H1 (cell line): Measurements from ENCODE around the gene DYNC2H1. TPM values are rescaled to one million over a fixed set of nuclear protein-coding genes. Genes with fewer than 3 reads are reported as not detected.

Source experiments
- CTCF ChIA-PET: fragments of 300-600 bp; sonication (Branson Sonifier 250); formaldehyde crosslinking; loops from one replicate; lab custom pipeline; 2021; ENCODE audit not compliant: partially characterized antibody; lab: Charles Lee
- POLR2A ChIA-PET: fragments of 300-600 bp; sonication (Branson Sonifier 250); formaldehyde crosslinking; loops from one replicate; lab custom pipeline; 2021; ENCODE audit warnings: inconsistent platforms; ENCODE audit not compliant: partially characterized antibody; lab: Charles Lee
- DNase-seq, 2 experiments: peaks; one replicate each; pipeline versions ENCODE4 v3.0.0 to v3.0.0-alpha.2; 2010 to 2022; ENCODE audit warnings: low spot score in 2 of 2, low read depth in 1 of 2, mixed read lengths in 1 of 2
- FAIRE-seq: peaks from 2 replicates; lab custom pipeline; 2011; peaks lifted over from hg19 to GRCh38; lab: Jason Lieb, UNC
- H2AFZ ChIP-seq: 2 replicates; pipeline ENCODE4 v1.8.1; 2012; ENCODE audit warnings: low read length, inconsistent platforms
- H2AK5ac ChIP-seq: 2 replicates; pipeline ENCODE4 v1.6.1; 2013; ENCODE audit warnings: low read depth, low read length
- H2BK120ac ChIP-seq: replicated peaks from 2 replicates; pipeline ENCODE3; 2013; ENCODE audit warnings: low read depth, low read length, inconsistent platforms
- H2BK12ac ChIP-seq: 2 replicates; pipeline ENCODE4 v1.6.1; 2013; ENCODE audit warnings: low read depth, low read length
- H2BK15ac ChIP-seq: 2 replicates; pipeline ENCODE4 v1.6.1; 2013; ENCODE audit warnings: low read length
- H2BK20ac ChIP-seq: 2 replicates; pipeline ENCODE4 v1.6.1; 2013; ENCODE audit warnings: low read length
- H2BK5ac ChIP-seq: 2 replicates; pipeline ENCODE4 v1.6.1; 2013; ENCODE audit warnings: low read depth, low read length
- H3K14ac ChIP-seq: 2 replicates; pipeline ENCODE4 v1.6.1; 2013; ENCODE audit warnings: inconsistent platforms; ENCODE audit not compliant: insufficient read length
- H3K18ac ChIP-seq: 2 replicates; pipeline ENCODE4 v1.6.1; 2013; ENCODE audit warnings: low read length; ENCODE audit errors: extremely low read depth
- H3K23ac ChIP-seq: 2 replicates; pipeline ENCODE4 v1.6.1; 2013; ENCODE audit warnings: inconsistent platforms; ENCODE audit not compliant: insufficient read length
- H3K23me2 ChIP-seq: 2 replicates; pipeline ENCODE4 v1.6.1; 2013; ENCODE audit warnings: low read depth, low read length
- H3K27ac ChIP-seq: 2 replicates; pipeline ENCODE4 v1.6.1; 2011; ENCODE audit warnings: low read depth, low read length, inconsistent platforms
- H3K27me3 ChIP-seq, 4 experiments: replicated peaks in 1 of 4; 1 replicate in 1 of 4; 2 replicates in 3 of 4; pipeline versions ENCODE4 v1.6.1 to v1.8.1; 2011 to 2013; ENCODE audit warnings: low read length in 3 of 4, mild to moderate bottlenecking in 3 of 4, inconsistent platforms in 2 of 4, mixed read lengths in 2 of 4, moderate library complexity in 1 of 4; ENCODE audit not compliant: control insufficient read depth in 3 of 4, insufficient read depth in 3 of 4; ENCODE audit errors: extremely low read depth in 1 of 4
- H3K36me3 ChIP-seq, 4 experiments: 2 replicates each; pipeline versions ENCODE4 v1.6.1 to v1.8.1; 2011 to 2013; ENCODE audit warnings: mild to moderate bottlenecking in 4 of 4, low read length in 3 of 4, moderate library complexity in 2 of 4, control low read depth in 1 of 4, inconsistent platforms in 1 of 4; ENCODE audit not compliant: insufficient read depth in 4 of 4, control insufficient read depth in 2 of 4
- H3K4ac ChIP-seq: replicated peaks from 2 replicates; pipeline ENCODE3; 2013; ENCODE audit warnings: low read length, low read depth, mixed read lengths, inconsistent platforms; ENCODE audit not compliant: insufficient read length
- H3K4me1 ChIP-seq, 4 experiments: replicated peaks in 1 of 4; 1 replicate in 1 of 4; 2 replicates in 3 of 4; pipeline versions ENCODE4 v1.6.1 to v1.8.1; 2011 to 2013; ENCODE audit warnings: low read length in 3 of 4, inconsistent platforms in 2 of 4, mixed read lengths in 1 of 4; ENCODE audit not compliant: insufficient read depth in 4 of 4, control insufficient read depth in 3 of 4
- H3K4me2 ChIP-seq, 2 experiments: 2 replicates each; pipeline versions ENCODE4 v1.6.1 to v1.8.1; 2011 to 2013; ENCODE audit warnings: low read depth in 2 of 2, low read length in 2 of 2, control low read depth in 1 of 2, inconsistent platforms in 1 of 2, mild to moderate bottlenecking in 1 of 2; ENCODE audit not compliant: insufficient read depth in 1 of 2
- H3K4me3 ChIP-seq, 4 experiments: fragments of 200-600, 300-600 bp in 1 of 4; sonication (generic), shearing (Covaris generic), sonication (Bioruptor Twin) in 1 of 4; 2 replicates each; pipeline versions ENCODE4 v1.5.1 to v1.8.1; 2011 to 2016; ENCODE audit warnings: low read length in 4 of 4, low read depth in 3 of 4, control low read depth in 2 of 4, inconsistent platforms in 2 of 4, mild to moderate bottlenecking in 2 of 4, mixed read lengths in 1 of 4, moderate library complexity in 1 of 4; ENCODE audit not compliant: insufficient read depth in 2 of 4; ENCODE audit errors: extremely low read depth in 1 of 4
- H3K56ac ChIP-seq: replicated peaks from 2 replicates; pipeline ENCODE3; 2013; ENCODE audit warnings: low read depth, mild to moderate bottlenecking, mixed read lengths, low read length, inconsistent platforms; ENCODE audit not compliant: insufficient read length
- H3K79me1 ChIP-seq: 2 replicates; pipeline ENCODE4 v1.6.1; 2013; ENCODE audit warnings: low read depth, low read length, control low read depth
- H3K79me2 ChIP-seq, 2 experiments: 2 replicates each; pipeline versions ENCODE4 v1.6.1 to v1.8.1; 2012 to 2013; ENCODE audit warnings: low read length in 2 of 2, mild to moderate bottlenecking in 2 of 2, inconsistent platforms in 1 of 2; ENCODE audit not compliant: insufficient read depth in 2 of 2, control insufficient read depth in 1 of 2
- H3K9ac ChIP-seq, 4 experiments: replicated peaks in 1 of 4; 1 replicate in 1 of 4; 2 replicates in 3 of 4; pipeline versions ENCODE4 v1.6.1 to v1.8.1; 2011 to 2013; ENCODE audit warnings: low read depth in 3 of 4, low read length in 3 of 4, control low read depth in 2 of 4, mild to moderate bottlenecking in 2 of 4, moderate library complexity in 2 of 4, inconsistent platforms in 1 of 4; ENCODE audit errors: extremely low read depth in 1 of 4
- H3K9me3 ChIP-seq, 2 experiments: 2 replicates each; pipeline versions ENCODE4 v1.6.1 to v1.8.1; 2012 to 2013; ENCODE audit warnings: mild to moderate bottlenecking in 2 of 2, moderate library complexity in 2 of 2, control low read depth in 1 of 2, inconsistent platforms in 1 of 2, low read depth in 1 of 2, low read length in 1 of 2, mixed read lengths in 1 of 2; ENCODE audit not compliant: insufficient read depth in 2 of 2
- H4K20me1 ChIP-seq, 2 experiments: replicated peaks in 1 of 2; 2 replicates each; pipeline versions ENCODE3 to v1.8.1; 2011 to 2013; ENCODE audit warnings: inconsistent platforms in 2 of 2, low read length in 2 of 2, mild to moderate bottlenecking in 1 of 2; ENCODE audit not compliant: insufficient read depth in 2 of 2, control insufficient read depth in 1 of 2
- H4K5ac ChIP-seq: 2 replicates; pipeline ENCODE4 v1.6.1; 2013; ENCODE audit warnings: low read length, low read depth, mixed read lengths, inconsistent platforms; ENCODE audit not compliant: insufficient read length
- H4K8ac ChIP-seq: 2 replicates; pipeline ENCODE4 v1.8.0; 2013; ENCODE audit warnings: mild to moderate bottlenecking, moderate library complexity, low read length, inconsistent platforms; ENCODE audit not compliant: insufficient read depth; ENCODE audit errors: extremely low read depth
- H4K91ac ChIP-seq: replicated peaks from 2 replicates; pipeline ENCODE3; 2013; ENCODE audit warnings: low read length, mixed read lengths, inconsistent platforms; ENCODE audit not compliant: insufficient read length
- ATF2 ChIP-seq: IDR thresholded peaks from 2 replicates; pipeline ENCODE4 v1.6.1; 2012; ENCODE audit warnings: low read length, inconsistent platforms
- WGBS, 2 experiments: shearing (Covaris generic) in 1 of 2; methylation state at CpG; one replicate each; pipeline versions ENCODE4 v1.1.6 to v1.1.7; 2013 to 2015; ENCODE audit warnings: low lambda C conversion rate in 2 of 2, mixed read lengths in 2 of 2, inconsistent platforms in 1 of 2, low coverage in 1 of 2, missing lambda C conversion rate in 1 of 2; ENCODE audit not compliant: insufficient replicate concordance in 2 of 2, insufficient coverage in 1 of 2, insufficient read length in 1 of 2; ENCODE audit errors: extremely low coverage in 1 of 2, missing lambda C conversion rate in 1 of 2; 5-methylcytosine and 5-hydroxymethylcytosine counted together
- polyA plus RNA-seq, 7 experiments: library from polyadenylated mRNA; depleted of rRNA in 3 of 7; stranded (reverse) in 5 of 7; unstranded in 2 of 7; fragments of >200 nt in 5 of 7; fragments of 200-250 nt in 2 of 7; gene quantifications; 1 replicate in 5 of 7; 2 replicates in 1 of 7; 4 replicates in 1 of 7; pipeline versions ENCODE4 v1.2.1 to v1.2.3, GENCODE V29; 2011 to 2013; ENCODE audit warnings: missing spikeins in 2 of 7, mixed read lengths in 2 of 7
- total RNA-seq: library from RNA; stranded (reverse); fragmentation: NEBNext Ultra II Directional; extraction: Animal tissue kit (Norgen Biotek cat#: 25700); gene quantifications from 2 replicates; pipeline ENCODE4 v1.2.1, GENCODE V29; 2021

The DYNC2H1 gene
- total and polyA plus RNA-seq, 2 of the 8 experiments (the other 6 are each of a cell fraction or from before 2014, with no cell fraction given) = 6.2 to 12.0 TPM

- Histone ChIP-seq H3K56ac (no peak overlapping the region), H3K36me3 (no peaks in the 10 kb centered on the region), H4K5ac (no peak overlapping the region), H3K18ac (no peak overlapping the region), H3K4me2 (no peak overlapping the region), H4K91ac (no peak overlapping the region), H2AK5ac (no peak overlapping the region), H3K79me2 (no peaks in the 10 kb centered on the region), H2BK120ac (no peak overlapping the region), H3K9me3 (no peaks in the 10 kb centered on the region), H3K23ac (no peak overlapping the region), H2BK15ac (no peak overlapping the region), H4K8ac (no peak overlapping the region), H2AFZ (no peak overlapping the region), H2BK12ac (no peak overlapping the region), H3K27ac (no peak overlapping the region), H3K23me2 (no peaks in the 10 kb centered on the region), H3K9ac (no peak overlapping the region), H3K14ac (no peak overlapping the region), H2BK5ac (no peak overlapping the region), H3K79me1 (no peaks in the 10 kb centered on the region), H3K4ac (no peak overlapping the region), H3K4me1 (no peaks in the 10 kb centered on the region), H3K4me3 (no peak overlapping the region), H3K27me3 (no peaks in the 10 kb centered on the region), H4K20me1 (no peaks in the 10 kb centered on the region), H2BK20ac (no peak overlapping the region)
- TF ChIP-seq ATF2 = no peak
- no peak for DNase-seq
- FAIRE-seq = no peak
- ChIA-PET POLR2A (no interaction called here), CTCF (no interaction called here)
- 93% methylated on average over 1 of the region's 1 CpG; no CpG with 5 or more reads in 1 of the 2 experiments for WGBS, 2 experiments
Observed at GRCh38 chr11:103220133-103220532, 110.9 kb downstream of the DYNC2H1 start.
